ENCODE data around the gene TIMD4. TPM values are rescaled to one million over a fixed set of nuclear protein-coding genes. Genes with fewer than 3 reads are reported as not detected.
"Not testable (repeated sequence)": the region's sequence is repeated elsewhere in the genome, so short reads cannot be mapped to it uniquely, and the experiment has no call there.

Gene TIMD4
- polyA plus RNA-seq, 1 donor, result 1.5 TPM

DNA sequence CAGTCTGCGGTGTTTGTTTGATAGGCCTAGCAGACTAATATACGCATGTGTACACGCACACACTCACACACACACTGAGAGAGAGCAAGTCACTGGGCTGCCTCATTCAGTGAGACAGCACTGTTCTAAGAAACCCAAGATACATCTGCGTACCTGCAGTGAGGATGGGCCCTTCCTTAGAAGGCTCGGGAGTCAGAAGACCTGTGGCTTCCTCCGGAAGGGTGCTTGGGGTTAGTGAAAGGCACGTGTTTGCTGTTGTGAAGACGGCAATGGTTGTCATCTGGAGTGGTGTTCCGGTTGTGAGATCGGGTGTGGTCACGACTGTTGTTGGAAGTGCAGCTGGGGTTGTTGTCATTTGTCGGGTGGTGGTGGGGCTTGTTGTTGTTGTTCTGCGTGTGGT is 11.7 kb downstream of the TIMD4 start:
- no peaks in the 10 kb centered on the region for H3K9me3 ChIP-seq (ENCODE audit: control insufficient read depth, low read depth, low read length)
- no peaks in the 10 kb centered on the region for H3K36me3 ChIP-seq (ENCODE audit: control insufficient read depth, insufficient read depth, low read length)
- no peaks in the 10 kb centered on the region for H3K27me3 ChIP-seq (ENCODE audit: control insufficient read depth, insufficient read depth, low read length)
- no peak overlapping the region for H3K4me3 ChIP-seq (ENCODE audit: low read length)
- no peaks in the 10 kb centered on the region for H3K4me1 ChIP-seq (ENCODE audit: control insufficient read depth, insufficient read depth, low read length)
- no peak for DNase-seq
- no CpG with 5 or more reads among the region's 13 CpGs for WGBS (ENCODE audit: insufficient coverage, low lambda C conversion rate)
- H3K27ac ChIP-seq (ENCODE audit: low read length), result no peak overlapping the region

- WGBS (ENCODE audit: insufficient coverage, low lambda C conversion rate), result 100% methylated on average over 1 of the region's 3 CpGs
- no peak overlapping the region for H3K4me3 ChIP-seq (ENCODE audit: low read length)
- H3K27ac ChIP-seq (ENCODE audit: low read length), result no peak overlapping the region
- no peak for DNase-seq
- no peaks in the 10 kb centered on the region for H3K4me1 ChIP-seq (ENCODE audit: control insufficient read depth, insufficient read depth, low read length)
- H3K27me3 ChIP-seq (ENCODE audit: control insufficient read depth, insufficient read depth, low read length), result no peaks in the 10 kb centered on the region
- no peaks in the 10 kb centered on the region for H3K9me3 ChIP-seq (ENCODE audit: control insufficient read depth, low read depth, low read length)
- no peaks in the 10 kb centered on the region for H3K36me3 ChIP-seq (ENCODE audit: control insufficient read depth, insufficient read depth, low read length)
These were observed 12.3 kb downstream of the TIMD4 start for GRCh38 chr5:156950716-156951115.

- no peaks in the 10 kb centered on the region for H3K9me3 ChIP-seq (ENCODE audit: control insufficient read depth, low read depth, low read length)
- DNase-seq, result no peak
- no peak overlapping the region for H3K27ac ChIP-seq (ENCODE audit: low read length)
- no peaks in the 10 kb centered on the region for H3K36me3 ChIP-seq (ENCODE audit: control insufficient read depth, insufficient read depth, low read length)
- H3K4me3 ChIP-seq (ENCODE audit: low read length), result no peak overlapping the region
- no peaks in the 10 kb centered on the region for H3K27me3 ChIP-seq (ENCODE audit: control insufficient read depth, insufficient read depth, low read length)
- H3K4me1 ChIP-seq (ENCODE audit: control insufficient read depth, insufficient read depth, low read length), result no peaks in the 10 kb centered on the region
These were observed 13.6 kb downstream of the TIMD4 start for GRCh38 chr5:156949424-156949823.

DNA sequence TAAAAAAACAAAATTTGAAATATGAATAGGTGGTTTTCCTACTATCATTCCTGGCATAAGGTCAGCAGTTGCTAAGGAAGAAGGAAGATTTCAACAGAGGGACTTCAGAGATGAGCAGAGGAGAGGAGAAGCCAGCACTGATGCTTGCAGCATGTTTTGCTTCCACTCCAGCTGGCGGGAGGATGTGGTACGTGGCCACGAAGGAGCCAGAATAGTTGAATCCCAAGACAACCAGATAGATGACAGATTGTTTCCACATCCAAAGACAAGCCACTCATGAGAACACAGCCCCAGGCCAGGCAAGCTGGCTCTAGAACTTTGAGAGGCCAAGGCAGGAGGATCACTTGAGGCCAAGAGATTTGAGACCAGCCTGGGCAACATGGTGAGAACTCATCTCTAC is 15.1 kb downstream of the TIMD4 start:
- WGBS (ENCODE audit: insufficient coverage, low lambda C conversion rate), result no CpG with 5 or more reads among the region's 3 CpGs
- Histone ChIP-seq H3K9me3 (ENCODE audit: control insufficient read depth, low read depth, low read length) (no peaks in the 10 kb centered on the region), H3K27ac (ENCODE audit: low read length) (no peak overlapping the region), H3K4me3 (ENCODE audit: low read length) (no peak overlapping the region), H3K36me3 (ENCODE audit: control insufficient read depth, insufficient read depth, low read length) (no peaks in the 10 kb centered on the region), H3K27me3 (ENCODE audit: control insufficient read depth, insufficient read depth, low read length) (no peaks in the 10 kb centered on the region), H3K4me1 (ENCODE audit: control insufficient read depth, insufficient read depth, low read length) (no peaks in the 10 kb centered on the region)
- no peak for DNase-seq

DNA sequence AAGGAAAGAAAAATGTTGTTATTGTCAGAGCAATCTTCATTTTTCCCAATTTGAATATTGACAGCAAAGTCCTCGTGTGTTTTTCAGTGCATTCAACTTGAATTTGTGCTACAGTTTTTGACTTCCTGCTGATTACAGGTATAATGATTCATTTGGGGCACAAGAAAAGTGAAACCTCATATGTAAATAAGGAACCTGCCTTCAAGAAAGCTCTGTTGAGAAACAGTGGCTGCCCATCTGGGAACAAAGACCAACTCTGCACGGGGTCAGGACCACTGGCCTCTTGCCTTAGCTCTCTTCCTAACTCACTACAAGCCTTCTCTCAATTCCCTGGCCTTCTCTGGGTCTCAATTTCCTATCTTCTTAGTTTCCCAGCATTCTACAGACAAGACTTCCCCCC is 21.0 kb downstream of the TIMD4 start:
- H3K4me1 ChIP-seq (ENCODE audit: control insufficient read depth, insufficient read depth, low read length), result no peaks in the 10 kb centered on the region
- H3K36me3 ChIP-seq (ENCODE audit: control insufficient read depth, insufficient read depth, low read length), result no peaks in the 10 kb centered on the region
- no peaks in the 10 kb centered on the region for H3K27me3 ChIP-seq (ENCODE audit: control insufficient read depth, insufficient read depth, low read length)
- WGBS (ENCODE audit: insufficient coverage, low lambda C conversion rate), result no CpG with 5 or more reads among the region's 2 CpGs
- no peak overlapping the region for H3K27ac ChIP-seq (ENCODE audit: low read length)
- peak in 1 of 2 donors; percentile 30 for DNase-seq
- H3K4me3 ChIP-seq (ENCODE audit: low read length), result no peak overlapping the region
- peaks cover 10% of the 10 kb centered on the region for H3K9me3 ChIP-seq (ENCODE audit: control insufficient read depth, low read depth, low read length)

- not testable (repeated sequence) for H3K4me3 ChIP-seq (ENCODE audit: low read length); DNase-seq; H3K27ac ChIP-seq (ENCODE audit: low read length); H3K27me3 ChIP-seq (ENCODE audit: control insufficient read depth, insufficient read depth, low read length); H3K36me3 ChIP-seq (ENCODE audit: control insufficient read depth, insufficient read depth, low read length); H3K4me1 ChIP-seq (ENCODE audit: control insufficient read depth, insufficient read depth, low read length)
- H3K9me3 ChIP-seq (ENCODE audit: control insufficient read depth, low read depth, low read length), result peaks cover 10% of the 10 kb centered on the region
- WGBS (ENCODE audit: insufficient coverage, low lambda C conversion rate), result no CpG with 5 or more reads among the region's 28 CpGs
These were observed 22.6 kb downstream of the TIMD4 start for GRCh38 chr5:156940462-156940861.

DNA sequence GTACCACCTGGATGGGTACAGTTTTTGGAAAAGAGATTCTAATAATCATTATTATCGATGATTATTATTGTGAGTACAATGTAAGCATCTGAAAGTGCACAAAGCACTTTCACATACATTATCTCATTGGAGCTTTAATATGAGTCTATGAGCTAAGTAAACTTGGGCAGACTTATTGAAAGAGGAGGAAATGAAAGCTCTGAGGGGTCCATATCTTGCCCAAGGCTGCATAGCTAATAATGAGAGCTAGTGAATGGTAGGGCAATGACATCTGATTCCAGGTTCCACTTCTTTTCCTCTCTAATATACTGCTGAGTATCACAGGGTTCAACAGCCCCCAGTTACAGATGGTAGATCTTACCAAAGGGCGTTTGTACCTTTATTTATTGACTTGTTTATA is 26.1 kb downstream of the TIMD4 start:
- no peaks in the 10 kb centered on the region for H3K36me3 ChIP-seq (ENCODE audit: control insufficient read depth, insufficient read depth, low read length)
- no peak overlapping the region for H3K27ac ChIP-seq (ENCODE audit: low read length)
- no peak for DNase-seq
- H3K4me1 ChIP-seq (ENCODE audit: control insufficient read depth, insufficient read depth, low read length), result no peaks in the 10 kb centered on the region
- peaks cover 10% of the 10 kb centered on the region for H3K9me3 ChIP-seq (ENCODE audit: control insufficient read depth, low read depth, low read length)
- WGBS (ENCODE audit: insufficient coverage, low lambda C conversion rate), result no CpG with 5 or more reads among the region's 2 CpGs
- H3K27me3 ChIP-seq (ENCODE audit: control insufficient read depth, insufficient read depth, low read length), result no peaks in the 10 kb centered on the region
- no peak overlapping the region for H3K4me3 ChIP-seq (ENCODE audit: low read length)

DNA sequence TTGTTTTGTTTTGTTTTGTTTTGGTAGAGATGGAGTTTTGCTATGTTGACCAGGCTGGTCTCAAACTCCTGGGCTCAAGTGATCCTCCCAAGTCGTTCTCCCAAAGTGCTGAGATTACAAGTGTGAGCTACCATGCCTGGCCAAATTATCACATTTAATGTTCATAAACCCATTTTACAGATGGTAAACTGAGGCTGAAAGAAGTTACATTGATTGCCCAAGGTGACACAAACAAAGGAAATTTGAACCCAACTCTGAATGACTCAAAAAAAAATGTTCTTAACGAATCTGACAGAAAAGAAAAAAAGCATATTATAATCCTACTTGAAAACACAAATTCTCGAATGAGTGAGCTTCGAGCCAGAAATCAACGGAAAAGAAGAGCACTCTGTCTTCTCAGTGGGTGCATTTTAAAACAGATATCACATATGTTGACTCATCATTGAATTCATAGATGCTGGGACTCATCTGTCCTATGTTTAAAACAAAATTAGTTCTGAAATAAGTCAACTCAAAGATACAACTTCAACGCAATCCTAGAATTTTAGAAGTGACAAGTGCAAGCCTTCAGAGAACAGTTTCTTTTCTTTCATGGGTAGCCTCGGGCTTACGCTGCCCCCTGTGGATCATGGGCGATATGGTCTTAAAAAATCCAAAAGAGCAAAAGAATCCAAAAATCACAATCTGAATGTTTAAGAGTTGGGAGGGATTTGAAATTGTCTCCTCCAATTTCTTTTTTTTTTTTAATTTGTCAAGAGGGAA is 28.4 kb downstream of the TIMD4 start:
- WGBS (ENCODE audit: insufficient coverage, low lambda C conversion rate), result 81% methylated on average over 3 of the region's 9 CpGs
- no peak overlapping the region for H3K4me3 ChIP-seq (ENCODE audit: low read length)
- H3K36me3 ChIP-seq (ENCODE audit: control insufficient read depth, insufficient read depth, low read length), result no peaks in the 10 kb centered on the region
- no peak overlapping the region for H3K27ac ChIP-seq (ENCODE audit: low read length)
- H3K27me3 ChIP-seq (ENCODE audit: control insufficient read depth, insufficient read depth, low read length), result no peaks in the 10 kb centered on the region
- H3K4me1 ChIP-seq (ENCODE audit: control insufficient read depth, insufficient read depth, low read length), result no peaks in the 10 kb centered on the region
- DNase-seq, result no peak
- H3K9me3 ChIP-seq (ENCODE audit: control insufficient read depth, low read depth, low read length), result peaks cover under 1% of the 10 kb centered on the region

- Histone ChIP-seq H3K36me3 (ENCODE audit: control insufficient read depth, insufficient read depth, low read length) (no peaks in the 10 kb centered on the region), H3K9me3 (ENCODE audit: control insufficient read depth, low read depth, low read length) (no peaks in the 10 kb centered on the region), H3K4me3 (ENCODE audit: low read length) (no peak overlapping the region), H3K27ac (ENCODE audit: low read length) (no peak overlapping the region), H3K4me1 (ENCODE audit: control insufficient read depth, insufficient read depth, low read length) (no peaks in the 10 kb centered on the region), H3K27me3 (ENCODE audit: control insufficient read depth, insufficient read depth, low read length) (no peaks in the 10 kb centered on the region)
- 100% methylated on average over 2 of the region's 3 CpGs for WGBS (ENCODE audit: insufficient coverage, low lambda C conversion rate)
- no peak for DNase-seq
These were observed 33.6 kb downstream of the TIMD4 start for GRCh38 chr5:156929366-156929948.

DNA sequence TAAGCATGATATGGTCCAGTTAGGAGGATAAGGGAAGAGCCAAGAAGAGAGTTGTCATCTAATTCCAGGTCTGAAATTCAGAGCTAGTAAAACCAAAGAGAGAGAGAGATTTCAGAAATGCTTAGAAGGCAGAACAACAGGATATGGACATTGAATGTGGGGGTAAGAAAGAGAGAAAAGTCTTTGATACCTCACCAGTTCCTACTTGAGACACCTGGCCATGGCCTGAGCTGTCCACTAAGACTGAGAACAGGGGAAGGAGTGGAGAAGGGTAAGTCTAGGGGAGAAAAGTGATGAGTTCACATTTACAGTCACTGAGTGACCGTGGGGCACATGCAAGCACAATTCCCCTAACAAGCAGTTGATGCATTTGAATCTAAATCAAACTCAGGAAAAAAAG is 35.5 kb downstream of the TIMD4 start:
- Histone ChIP-seq H3K4me1 (ENCODE audit: control insufficient read depth, insufficient read depth, low read length) (no peaks in the 10 kb centered on the region), H3K36me3 (ENCODE audit: control insufficient read depth, insufficient read depth, low read length) (no peaks in the 10 kb centered on the region), H3K4me3 (ENCODE audit: low read length) (no peak overlapping the region), H3K27me3 (ENCODE audit: control insufficient read depth, insufficient read depth, low read length) (no peaks in the 10 kb centered on the region), H3K9me3 (ENCODE audit: control insufficient read depth, low read depth, low read length) (no peaks in the 10 kb centered on the region), H3K27ac (ENCODE audit: low read length) (no peak overlapping the region)
- no peak for DNase-seq
- no CpG with 5 or more reads among the region's 1 CpG for WGBS (ENCODE audit: insufficient coverage, low lambda C conversion rate)

- WGBS (ENCODE audit: insufficient coverage, low lambda C conversion rate), result no CpG with 5 or more reads among the region's 4 CpGs
These were observed 37.3 kb downstream of the TIMD4 start for GRCh38 chr5:156925767-156926166.

More at GRCh38 chr5:156925767-156926166, 37.3 kb downstream of the TIMD4 start:
- H3K9me3 ChIP-seq (ENCODE audit: control insufficient read depth, low read depth, low read length); H3K27ac ChIP-seq (ENCODE audit: low read length); H3K4me1 ChIP-seq (ENCODE audit: control insufficient read depth, insufficient read depth, low read length); DNase-seq; H3K4me3 ChIP-seq (ENCODE audit: low read length); H3K27me3 ChIP-seq (ENCODE audit: control insufficient read depth, insufficient read depth, low read length); H3K36me3 ChIP-seq (ENCODE audit: control insufficient read depth, insufficient read depth, low read length): not testable (repeated sequence)

All from large intestine (tissue), 3 donors.